ENCODE measurements around the gene GRK2. TPM values are rescaled to one million over a fixed set of nuclear protein-coding genes. Genes with fewer than 3 reads are reported as not detected.

Gene GRK2
- total RNA-seq, 1 experiment from 2014 or later, result 48.1 TPM

DNA sequence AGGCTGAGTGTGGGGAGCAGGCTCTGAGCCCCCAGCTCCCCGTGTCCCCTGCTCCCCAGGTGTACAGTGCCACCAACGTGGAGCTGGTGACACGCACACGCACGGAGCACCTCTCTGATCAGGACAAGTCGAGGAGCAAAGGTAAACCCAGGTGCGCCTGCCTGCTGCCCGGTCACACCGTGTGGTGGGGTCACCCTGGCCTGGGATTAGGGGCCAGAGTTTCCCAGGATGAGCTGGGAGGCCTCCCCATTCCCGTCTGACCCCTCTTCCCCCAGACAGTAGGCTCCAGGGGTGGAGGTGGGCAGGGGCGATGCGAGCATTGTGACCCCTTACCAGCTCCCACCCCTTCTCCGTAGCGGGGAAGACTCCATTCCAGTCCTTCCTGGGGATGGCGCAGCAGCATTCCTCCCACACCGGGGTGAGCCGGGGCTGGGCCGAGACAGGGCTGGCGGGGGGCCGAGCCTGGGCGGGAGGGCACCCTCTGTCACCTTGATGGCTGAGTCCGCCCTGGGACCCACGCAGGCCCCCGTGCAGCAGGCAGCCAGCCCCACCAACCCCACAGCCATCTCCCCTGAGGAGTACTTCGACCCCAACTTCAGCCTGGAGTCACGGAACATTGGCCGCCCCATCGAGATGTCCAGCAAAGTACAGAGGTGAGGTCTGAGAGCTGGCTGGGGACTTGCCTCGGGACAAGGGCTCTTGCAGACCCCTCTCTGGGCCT lies 33.4 kb downstream of the GRK2 start:
- intact Hi-C loops (cut with micrococcal nuclease), result no loop called here

DNA sequence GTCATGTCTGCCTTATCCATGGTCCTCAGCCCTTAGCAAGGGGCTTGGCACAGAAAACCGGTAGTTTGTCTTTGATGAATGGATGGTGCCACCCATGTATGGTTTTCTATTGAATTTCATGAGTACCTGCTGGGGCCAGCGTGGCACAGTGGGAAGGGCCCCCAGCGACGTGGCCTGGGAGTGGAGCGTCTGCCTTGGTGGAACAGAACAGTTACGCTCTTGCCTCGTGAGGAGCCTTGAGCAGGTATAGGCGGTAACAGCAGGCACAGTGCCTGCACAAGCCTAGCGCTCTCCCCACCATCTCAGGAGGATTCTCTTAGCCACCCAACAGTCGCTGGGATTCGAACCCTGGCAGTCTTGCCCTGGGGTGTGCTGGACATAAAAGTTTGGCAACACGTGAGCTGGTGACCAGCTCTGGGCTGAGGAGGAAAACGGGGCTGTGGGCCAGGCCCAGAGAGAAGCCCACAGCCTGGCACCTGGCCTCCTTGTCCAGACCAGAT lies 34.0 kb downstream of the GRK2 start:
- H3K4me1 Mint-ChIP-seq (ENCODE audit: insufficient read depth, unreplicated experiment), result peaks cover 11% of the 10 kb centered on the region
- no peaks in the 10 kb centered on the region for H3K27me3 Mint-ChIP-seq (ENCODE audit: insufficient read depth, unreplicated experiment)
- no peak for DNase-seq (ENCODE audit: unreplicated experiment)
- POLR2A ChIA-PET, result interaction anchor here (0.7 to 5.7 kb wide), 2 partner anchors 9 to 16 kb away, joined by 3 to 107 read pairs; no protein-coding TSS in a partner anchor
- intact Hi-C loops (cut with micrococcal nuclease), result no loop called here
- no peak overlapping the region for H3K4me3 Mint-ChIP-seq (ENCODE audit: unreplicated experiment)
- TF ChIP-seq, protein P1, sequence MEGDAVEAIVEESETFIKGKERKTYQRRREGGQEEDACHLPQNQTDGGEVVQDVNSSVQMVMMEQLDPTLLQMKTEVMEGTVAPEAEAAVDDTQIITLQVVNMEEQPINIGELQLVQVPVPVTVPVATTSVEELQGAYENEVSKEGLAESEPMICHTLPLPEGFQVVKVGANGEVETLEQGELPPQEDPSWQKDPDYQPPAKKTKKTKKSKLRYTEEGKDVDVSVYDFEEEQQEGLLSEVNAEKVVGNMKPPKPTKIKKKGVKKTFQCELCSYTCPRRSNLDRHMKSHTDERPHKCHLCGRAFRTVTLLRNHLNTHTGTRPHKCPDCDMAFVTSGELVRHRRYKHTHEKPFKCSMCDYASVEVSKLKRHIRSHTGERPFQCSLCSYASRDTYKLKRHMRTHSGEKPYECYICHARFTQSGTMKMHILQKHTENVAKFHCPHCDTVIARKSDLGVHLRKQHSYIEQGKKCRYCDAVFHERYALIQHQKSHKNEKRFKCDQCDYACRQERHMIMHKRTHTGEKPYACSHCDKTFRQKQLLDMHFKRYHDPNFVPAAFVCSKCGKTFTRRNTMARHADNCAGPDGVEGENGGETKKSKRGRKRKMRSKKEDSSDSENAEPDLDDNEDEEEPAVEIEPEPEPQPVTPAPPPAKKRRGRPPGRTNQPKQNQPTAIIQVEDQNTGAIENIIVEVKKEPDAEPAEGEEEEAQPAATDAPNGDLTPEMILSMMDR (IDR thresholded peaks at IDR 0.05; ENCODE audit: unreplicated experiment), result no peak
- H3K9me3 Mint-ChIP-seq (ENCODE audit: unreplicated experiment), result peaks cover 14% of the 10 kb centered on the region
- H3K27ac Mint-ChIP-seq (ENCODE audit: low read depth, unreplicated experiment), result no peak overlapping the region
- peaks cover 38% of the 10 kb centered on the region for H3K36me3 Mint-ChIP-seq (ENCODE audit: insufficient read depth, unreplicated experiment)
- CTCF ChIA-PET, result interaction anchor here (2.3 kb wide), 1 partner anchor 17 kb away, joined by 8 read pairs; no protein-coding TSS in a partner anchor
- no TSS peak for BruUV-seq (replicated peaks)

More for the DNA sequence above, 33.4 kb downstream of the GRK2 start:
- H3K36me3 Mint-ChIP-seq (ENCODE audit: insufficient read depth, unreplicated experiment), result peaks cover 43% of the 10 kb centered on the region
- DNase-seq (ENCODE audit: unreplicated experiment), result no peak
- TF ChIP-seq, protein P1 (IDR thresholded peaks at IDR 0.05; ENCODE audit: unreplicated experiment), result no peak
- no peak overlapping the region for H3K4me3 Mint-ChIP-seq (ENCODE audit: unreplicated experiment)
- H3K9me3 Mint-ChIP-seq (ENCODE audit: unreplicated experiment), result peaks cover 14% of the 10 kb centered on the region
- H3K4me1 Mint-ChIP-seq (ENCODE audit: insufficient read depth, unreplicated experiment), result peaks cover 8% of the 10 kb centered on the region
- POLR2A ChIA-PET, result no interaction called here
- H3K27ac Mint-ChIP-seq (ENCODE audit: low read depth, unreplicated experiment), result no peak overlapping the region
- H3K27me3 Mint-ChIP-seq (ENCODE audit: insufficient read depth, unreplicated experiment), result no peaks in the 10 kb centered on the region
- no TSS peak for BruUV-seq (replicated peaks)
- CTCF ChIA-PET, result interaction anchor here (1.4 to 2.3 kb wide), 2 partner anchors 18 to 37 kb away, joined by 7 to 8 read pairs; no protein-coding TSS in a partner anchor

DNA sequence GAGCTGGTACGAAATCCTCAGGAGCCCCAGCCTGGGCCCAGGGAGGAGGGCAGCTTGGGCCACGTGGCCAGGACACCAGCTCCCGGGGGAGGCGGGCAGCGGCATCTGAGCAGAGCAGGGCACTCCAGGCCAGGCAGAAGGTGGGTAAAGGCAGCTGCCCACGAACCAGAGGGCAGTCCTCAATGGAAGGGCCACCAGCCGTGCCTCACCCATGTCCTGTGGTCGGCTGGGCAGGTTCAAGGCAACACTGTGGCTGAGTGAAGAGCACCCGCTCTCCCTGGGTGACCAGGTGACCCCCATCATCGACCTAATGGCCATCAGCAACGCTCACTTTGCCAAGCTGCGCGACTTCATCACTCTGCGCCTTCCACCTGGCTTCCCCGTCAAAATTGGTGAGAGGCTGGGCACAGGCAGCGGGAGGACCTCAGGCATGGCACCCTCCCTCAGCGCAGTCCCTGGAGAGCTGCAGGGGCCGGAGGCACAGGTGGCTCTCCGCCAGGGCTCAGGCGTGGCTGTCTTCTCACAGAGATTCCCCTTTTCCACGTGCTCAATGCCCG lies 34.6 kb downstream of the GRK2 start:
- TF ChIP-seq, protein P1 (IDR thresholded peaks at IDR 0.05; ENCODE audit: unreplicated experiment), result no peak
- H3K4me3 Mint-ChIP-seq (ENCODE audit: unreplicated experiment), result no peak overlapping the region
- no peak for DNase-seq (ENCODE audit: unreplicated experiment)
- H3K27ac Mint-ChIP-seq (ENCODE audit: low read depth, unreplicated experiment), result no peak overlapping the region
- POLR2A ChIA-PET, result interaction anchor here (0.7 to 5.7 kb wide), 2 partner anchors 10 to 15 kb away, joined by 3 to 107 read pairs; no protein-coding TSS in a partner anchor
- peaks cover 11% of the 10 kb centered on the region for H3K4me1 Mint-ChIP-seq (ENCODE audit: insufficient read depth, unreplicated experiment)
- peaks cover 41% of the 10 kb centered on the region for H3K36me3 Mint-ChIP-seq (ENCODE audit: insufficient read depth, unreplicated experiment)
- H3K27me3 Mint-ChIP-seq (ENCODE audit: insufficient read depth, unreplicated experiment), result no peaks in the 10 kb centered on the region
- H3K9me3 Mint-ChIP-seq (ENCODE audit: unreplicated experiment), result peaks cover 13% of the 10 kb centered on the region
- intact Hi-C loops (cut with micrococcal nuclease), result no loop called here
- BruUV-seq (replicated peaks), result no TSS peak
- CTCF ChIA-PET, result interaction anchor here (2.3 kb wide), 1 partner anchor 17 kb away, joined by 8 read pairs; no protein-coding TSS in a partner anchor

DNA sequence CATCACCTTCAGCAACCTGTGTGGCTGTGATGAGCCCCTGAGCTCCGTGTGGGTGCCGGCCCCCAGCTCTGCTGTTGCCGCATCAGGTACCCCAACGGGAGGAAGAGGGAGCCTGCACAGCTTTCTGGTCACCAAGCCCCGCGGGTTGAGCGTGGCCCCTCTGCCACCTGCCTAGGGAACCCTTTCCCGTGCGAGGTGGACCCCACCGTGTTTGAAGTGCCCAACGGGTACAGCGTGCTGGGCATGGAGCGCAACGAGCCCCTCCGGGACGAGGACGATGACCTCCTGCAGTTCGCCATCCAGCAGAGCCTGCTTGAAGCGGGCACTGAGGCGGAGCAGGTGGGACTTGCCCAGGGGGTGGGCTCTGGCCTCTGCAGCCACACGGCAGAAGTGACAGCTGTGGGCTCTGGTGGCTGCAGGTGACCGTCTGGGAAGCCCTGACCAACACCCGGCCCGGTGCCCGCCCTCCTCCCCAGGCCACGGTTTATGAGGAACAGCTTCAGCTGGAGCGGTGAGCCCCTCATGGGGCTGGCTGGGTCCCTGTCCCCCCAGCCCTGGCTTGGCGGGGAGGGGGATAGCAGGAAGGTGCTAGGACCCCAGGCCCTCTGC lies 35.1 kb downstream of the GRK2 start:
- peaks cover 41% of the 10 kb centered on the region for H3K36me3 Mint-ChIP-seq (ENCODE audit: insufficient read depth, unreplicated experiment)
- intact Hi-C loops (cut with micrococcal nuclease), result no loop called here
- peaks cover 8% of the 10 kb centered on the region for H3K9me3 Mint-ChIP-seq (ENCODE audit: unreplicated experiment)
- peaks cover 11% of the 10 kb centered on the region for H3K4me1 Mint-ChIP-seq (ENCODE audit: insufficient read depth, unreplicated experiment)
- CTCF ChIA-PET, result interaction anchor here (2.3 kb wide), 1 partner anchor 16 kb away, joined by 8 read pairs; no protein-coding TSS in a partner anchor
- no peak overlapping the region for H3K27ac Mint-ChIP-seq (ENCODE audit: low read depth, unreplicated experiment)
- POLR2A ChIA-PET, result interaction anchor here (2.0 to 5.7 kb wide), 7 partner anchors 9 to 246 kb away, joined by 7 to 107 read pairs (median 17); partner anchors contain the start of genes ANKRD13D, GRK2 and RHOD
- BruUV-seq (replicated peaks), result no TSS peak
- TF ChIP-seq, protein P1 (IDR thresholded peaks at IDR 0.05; ENCODE audit: unreplicated experiment), result no peak
- H3K27me3 Mint-ChIP-seq (ENCODE audit: insufficient read depth, unreplicated experiment), result no peaks in the 10 kb centered on the region
- H3K4me3 Mint-ChIP-seq (ENCODE audit: unreplicated experiment), result no peak overlapping the region
- no peak for DNase-seq (ENCODE audit: unreplicated experiment)

All from MCF 10A (cell line).